ENCODE results near the gene PLXND1. TPM values are rescaled to one million over a fixed set of nuclear protein-coding genes. Genes with fewer than 3 reads are reported as not detected.

The PLXND1 gene
- polyA plus RNA-seq, 1 donor from 2014 or later: 0.05 TPM

DNA sequence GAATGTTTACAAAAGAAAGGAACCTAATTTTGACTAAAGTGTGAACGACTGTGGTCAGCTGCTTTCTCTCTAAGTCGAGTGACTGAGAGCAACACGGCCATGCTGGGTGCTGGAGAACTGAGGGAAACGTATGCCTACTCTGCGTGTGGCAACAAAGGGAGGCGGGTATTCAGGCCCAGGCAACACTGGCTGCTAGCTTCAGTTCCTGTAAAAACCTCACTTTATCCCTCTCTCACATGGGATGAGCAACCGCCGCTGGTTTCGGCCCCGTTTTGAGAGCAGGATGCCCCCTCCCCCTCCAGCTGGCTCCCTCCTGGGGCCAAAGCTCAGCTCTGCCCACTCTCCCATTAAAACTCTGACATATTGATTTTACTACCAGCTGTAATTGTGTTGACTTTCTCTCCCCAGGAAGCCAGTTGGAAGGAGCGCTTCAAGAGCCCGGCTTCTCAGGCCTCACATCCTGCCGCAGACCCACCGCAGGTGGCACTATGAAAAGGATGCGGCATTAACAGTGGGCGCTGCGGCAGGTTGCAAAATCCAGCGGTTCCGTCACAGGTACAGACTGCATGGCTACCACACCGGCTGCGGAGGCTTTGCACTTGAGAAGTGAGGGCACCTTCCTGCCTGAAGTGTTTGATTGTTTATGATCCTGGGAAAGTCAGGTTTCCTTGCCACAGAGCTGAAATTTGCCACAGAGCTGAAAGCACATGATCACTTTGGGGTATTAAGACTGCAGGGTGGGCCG, 12.7 kb downstream of the PLXND1 start:
- Histone ChIP-seq H4K20me1 (ENCODE audit: insufficient read depth) (no peaks in the 10 kb centered on the region), H3K9me3 (ENCODE audit: low read length) (no peaks in the 10 kb centered on the region), H2AFZ (ENCODE audit: low read depth, low read length) (no peak overlapping the region), H3K36me3 (ENCODE audit: insufficient read depth, low read length) (no peaks in the 10 kb centered on the region), H3K4me2 (ENCODE audit: low read length) (no peak overlapping the region), H3K27ac (ENCODE audit: low read length) (no peak overlapping the region), H3K79me2 (replicated peaks; ENCODE audit: insufficient read depth, low read length) (no peaks in the 10 kb centered on the region), H3K27me3 (ENCODE audit: insufficient read depth, low read depth, low read length) (no peaks in the 10 kb centered on the region), H3F3A (ENCODE audit: insufficient read depth, low read length, poor library complexity, severe bottlenecking) (no peaks in the 10 kb centered on the region), H3K9me2 (ENCODE audit: insufficient read depth, low read length) (no peaks in the 10 kb centered on the region), H3K4me3 (ENCODE audit: low read length) (no peak overlapping the region), H3K9ac (ENCODE audit: low read length) (no peak overlapping the region)
- TF ChIP-seq EZH2 (IDR thresholded peaks at IDR 0.05; ENCODE audit: borderline replicate concordance, insufficient read depth, low read length, poor library complexity, severe bottlenecking): no peak
- TF ChIP-seq MXI1 (conservative IDR thresholded peaks at IDR 0.05; ENCODE audit: poor library complexity, severe bottlenecking): no peak
- TF ChIP-seq SMC3 (conservative IDR thresholded peaks at IDR 0.05; ENCODE audit: poor library complexity): no peak

- Histone ChIP-seq H3K9me3 (ENCODE audit: low read length) (no peaks in the 10 kb centered on the region), H2AFZ (ENCODE audit: low read depth, low read length) (no peak overlapping the region), H3K4me3 (ENCODE audit: low read length) (no peak overlapping the region), H3K27me3 (ENCODE audit: insufficient read depth, low read depth, low read length) (no peaks in the 10 kb centered on the region), H3K4me2 (ENCODE audit: low read length) (no peak overlapping the region), H4K20me1 (ENCODE audit: insufficient read depth) (no peaks in the 10 kb centered on the region), H3K36me3 (ENCODE audit: insufficient read depth, low read length) (no peaks in the 10 kb centered on the region), H3F3A (ENCODE audit: insufficient read depth, low read length, poor library complexity, severe bottlenecking) (no peaks in the 10 kb centered on the region), H3K79me2 (replicated peaks; ENCODE audit: insufficient read depth, low read length) (no peaks in the 10 kb centered on the region), H3K27ac (ENCODE audit: low read length) (no peak overlapping the region), H3K9ac (ENCODE audit: low read length) (no peak overlapping the region), H3K9me2 (ENCODE audit: insufficient read depth, low read length) (no peaks in the 10 kb centered on the region)
- TF ChIP-seq EP300 (conservative IDR thresholded peaks at IDR 0.05; ENCODE audit: poor library complexity, severe bottlenecking) (no peak), CTCF (IDR thresholded peaks at IDR 0.05; ENCODE audit: poor library complexity, severe bottlenecking) (no peak), RAD21 (conservative IDR thresholded peaks at IDR 0.05) (no peak), POLR2AphosphoS5 (IDR thresholded peaks at IDR 0.05) (no peak), TAF1 (IDR thresholded peaks at IDR 0.05; ENCODE audit: low read depth) (no peak), MXI1 (conservative IDR thresholded peaks at IDR 0.05; ENCODE audit: poor library complexity, severe bottlenecking) (no peak), SMC3 (conservative IDR thresholded peaks at IDR 0.05; ENCODE audit: poor library complexity) (no peak), EZH2 (IDR thresholded peaks at IDR 0.05; ENCODE audit: borderline replicate concordance, insufficient read depth, low read length, poor library complexity, severe bottlenecking) (no peak)
- TF ChIP-seq, protein P1, sequence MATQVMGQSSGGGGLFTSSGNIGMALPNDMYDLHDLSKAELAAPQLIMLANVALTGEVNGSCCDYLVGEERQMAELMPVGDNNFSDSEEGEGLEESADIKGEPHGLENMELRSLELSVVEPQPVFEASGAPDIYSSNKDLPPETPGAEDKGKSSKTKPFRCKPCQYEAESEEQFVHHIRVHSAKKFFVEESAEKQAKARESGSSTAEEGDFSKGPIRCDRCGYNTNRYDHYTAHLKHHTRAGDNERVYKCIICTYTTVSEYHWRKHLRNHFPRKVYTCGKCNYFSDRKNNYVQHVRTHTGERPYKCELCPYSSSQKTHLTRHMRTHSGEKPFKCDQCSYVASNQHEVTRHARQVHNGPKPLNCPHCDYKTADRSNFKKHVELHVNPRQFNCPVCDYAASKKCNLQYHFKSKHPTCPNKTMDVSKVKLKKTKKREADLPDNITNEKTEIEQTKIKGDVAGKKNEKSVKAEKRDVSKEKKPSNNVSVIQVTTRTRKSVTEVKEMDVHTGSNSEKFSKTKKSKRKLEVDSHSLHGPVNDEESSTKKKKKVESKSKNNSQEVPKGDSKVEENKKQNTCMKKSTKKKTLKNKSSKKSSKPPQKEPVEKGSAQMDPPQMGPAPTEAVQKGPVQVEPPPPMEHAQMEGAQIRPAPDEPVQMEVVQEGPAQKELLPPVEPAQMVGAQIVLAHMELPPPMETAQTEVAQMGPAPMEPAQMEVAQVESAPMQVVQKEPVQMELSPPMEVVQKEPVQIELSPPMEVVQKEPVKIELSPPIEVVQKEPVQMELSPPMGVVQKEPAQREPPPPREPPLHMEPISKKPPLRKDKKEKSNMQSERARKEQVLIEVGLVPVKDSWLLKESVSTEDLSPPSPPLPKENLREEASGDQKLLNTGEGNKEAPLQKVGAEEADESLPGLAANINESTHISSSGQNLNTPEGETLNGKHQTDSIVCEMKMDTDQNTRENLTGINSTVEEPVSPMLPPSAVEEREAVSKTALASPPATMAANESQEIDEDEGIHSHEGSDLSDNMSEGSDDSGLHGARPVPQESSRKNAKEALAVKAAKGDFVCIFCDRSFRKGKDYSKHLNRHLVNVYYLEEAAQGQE (IDR thresholded peaks at IDR 0.05; ENCODE audit: borderline replicate concordance): no peak
Observed at GRCh38 chr3:129593230-129593594, 13.3 kb downstream of the PLXND1 start.
